Mesothelial cell of epicardium (in vitro differentiated cells): Measurements from ENCODE around the gene VAMP4. TPM values are rescaled to one million over a fixed set of nuclear protein-coding genes. Genes with fewer than 3 reads are reported as not detected.
A peak's percentile ranks its signal among the peaks of the same experiment; 100 is the strongest.

Source experiments
- DNase-seq, 2 experiments: peaks; one replicate each; pipeline ENCODE4 v3.0.0; 2021; ENCODE audit warnings: low spot score in 2 of 2; ENCODE audit not compliant: unreplicated experiment in 2 of 2
- H3K27ac Mint-ChIP-seq: 2 replicates; pipeline ENCODE4 v1.8.0; 2021; ENCODE audit warnings: mixed read lengths
- H3K27me3 Mint-ChIP-seq: 2 replicates; pipeline ENCODE4 v1.8.0; 2021; ENCODE audit warnings: low read depth, mixed read lengths
- H3K36me3 Mint-ChIP-seq: 2 replicates; pipeline ENCODE4 v1.8.0; 2021; ENCODE audit warnings: mixed read lengths
- H3K4me1 Mint-ChIP-seq: 2 replicates; pipeline ENCODE4 v1.8.0; 2021; ENCODE audit warnings: mixed read lengths
- H3K4me3 Mint-ChIP-seq: 2 replicates; pipeline ENCODE4 v1.8.0; 2021; ENCODE audit warnings: mild to moderate bottlenecking, moderate library complexity, mixed read lengths
- H3K9me3 Mint-ChIP-seq: 2 replicates; pipeline ENCODE4 v1.8.0; 2021; ENCODE audit warnings: mixed read lengths
- total RNA-seq: library from RNA; stranded (reverse); gene quantifications from 3 replicates; pipeline ENCODE4 v1.2.1, GENCODE V29; 2021
- TF ChIP-seq, protein P1 (sequence below): fragments of 200-600 bp; sonication (generic); IDR thresholded peaks from one replicate; pipeline ENCODE4 v1.5.0; 2021; ENCODE audit warnings: antibody characterized with exemption; ENCODE audit not compliant: unreplicated experiment

Gene VAMP4, protein sequence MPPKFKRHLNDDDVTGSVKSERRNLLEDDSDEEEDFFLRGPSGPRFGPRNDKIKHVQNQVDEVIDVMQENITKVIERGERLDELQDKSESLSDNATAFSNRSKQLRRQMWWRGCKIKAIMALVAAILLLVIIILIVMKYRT
- 8.1 to 8.5 TPM (median 8.4 TPM) in 3 replicates for total RNA-seq

DNA sequence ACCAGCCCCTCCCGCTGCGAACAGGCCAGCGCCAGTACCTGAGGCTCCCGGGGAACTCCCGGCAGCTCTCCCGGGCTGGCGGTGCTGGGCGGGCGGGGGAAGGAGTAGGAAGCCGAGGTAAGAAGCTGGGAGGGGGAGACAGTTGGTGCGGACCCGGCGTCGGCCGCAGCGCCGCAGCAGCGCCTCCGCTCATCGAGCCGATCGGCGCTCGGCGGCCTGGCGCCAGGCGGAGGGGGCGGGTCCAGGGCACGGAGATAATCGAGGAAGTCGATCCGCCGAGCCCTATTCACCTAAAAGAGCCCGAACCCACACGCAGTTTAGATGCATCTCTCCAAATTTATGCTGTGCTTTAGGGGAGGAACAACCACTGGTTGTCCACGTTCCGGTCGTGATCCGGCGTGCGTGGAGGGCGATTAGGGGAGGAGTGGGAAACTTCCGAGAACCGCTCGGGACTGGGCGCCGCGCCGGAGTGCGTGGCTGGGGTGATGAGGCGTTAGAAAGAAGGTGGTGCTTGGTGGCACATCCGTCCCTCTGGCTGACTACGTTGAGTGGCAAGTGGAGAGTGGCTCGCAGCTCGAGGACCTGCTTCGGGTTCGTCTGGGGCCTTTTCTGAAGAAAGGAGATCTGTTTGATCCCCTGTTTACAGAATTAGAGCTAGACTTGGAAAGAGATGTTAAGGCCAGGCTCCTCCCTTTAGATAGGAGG is at the start of gene VAMP4:
Gene VAMP4, minus strand, starts transcription at position 194 of the 705 bp plus-strand sequence. CDS start 3,651 bp downstream, outside the sequence.
- peaks cover 32% of the 10 kb centered on the region for H3K4me1 Mint-ChIP-seq
- DNase-seq: peak; percentile 78 to 84
- TF ChIP-seq, protein P1, sequence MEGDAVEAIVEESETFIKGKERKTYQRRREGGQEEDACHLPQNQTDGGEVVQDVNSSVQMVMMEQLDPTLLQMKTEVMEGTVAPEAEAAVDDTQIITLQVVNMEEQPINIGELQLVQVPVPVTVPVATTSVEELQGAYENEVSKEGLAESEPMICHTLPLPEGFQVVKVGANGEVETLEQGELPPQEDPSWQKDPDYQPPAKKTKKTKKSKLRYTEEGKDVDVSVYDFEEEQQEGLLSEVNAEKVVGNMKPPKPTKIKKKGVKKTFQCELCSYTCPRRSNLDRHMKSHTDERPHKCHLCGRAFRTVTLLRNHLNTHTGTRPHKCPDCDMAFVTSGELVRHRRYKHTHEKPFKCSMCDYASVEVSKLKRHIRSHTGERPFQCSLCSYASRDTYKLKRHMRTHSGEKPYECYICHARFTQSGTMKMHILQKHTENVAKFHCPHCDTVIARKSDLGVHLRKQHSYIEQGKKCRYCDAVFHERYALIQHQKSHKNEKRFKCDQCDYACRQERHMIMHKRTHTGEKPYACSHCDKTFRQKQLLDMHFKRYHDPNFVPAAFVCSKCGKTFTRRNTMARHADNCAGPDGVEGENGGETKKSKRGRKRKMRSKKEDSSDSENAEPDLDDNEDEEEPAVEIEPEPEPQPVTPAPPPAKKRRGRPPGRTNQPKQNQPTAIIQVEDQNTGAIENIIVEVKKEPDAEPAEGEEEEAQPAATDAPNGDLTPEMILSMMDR: no peak
- no peaks in the 10 kb centered on the region for H3K9me3 Mint-ChIP-seq
- H3K27me3 Mint-ChIP-seq: no peaks in the 10 kb centered on the region
- H3K27ac Mint-ChIP-seq: peak within 1 kb of the TSS; percentile 100
- peaks cover under 1% of the 10 kb centered on the region for H3K36me3 Mint-ChIP-seq
- peak within 1 kb of the TSS; percentile 100 for H3K4me3 Mint-ChIP-seq

DNA sequence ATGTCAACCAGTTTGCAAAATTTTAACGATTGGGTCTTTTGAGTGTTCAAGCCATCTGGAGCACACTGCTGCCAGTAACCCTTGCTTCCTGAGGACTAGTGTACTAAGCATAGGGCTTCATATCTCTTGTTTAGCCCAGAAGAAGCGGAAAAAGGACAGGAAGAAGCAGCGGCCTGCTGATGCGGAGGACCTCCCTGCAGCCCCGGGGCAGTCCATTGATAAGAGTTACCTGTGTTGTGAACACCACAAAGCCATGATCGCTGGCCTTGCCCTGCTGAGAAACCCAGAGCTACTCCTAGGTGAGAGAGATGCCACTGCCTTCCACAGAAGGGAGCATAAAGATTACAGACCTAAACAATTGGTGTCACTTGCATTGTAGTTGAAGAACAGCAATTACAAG is 48.5 kb upstream of the VAMP4 start:
- no peak overlapping the region for H3K27ac Mint-ChIP-seq

DNA sequence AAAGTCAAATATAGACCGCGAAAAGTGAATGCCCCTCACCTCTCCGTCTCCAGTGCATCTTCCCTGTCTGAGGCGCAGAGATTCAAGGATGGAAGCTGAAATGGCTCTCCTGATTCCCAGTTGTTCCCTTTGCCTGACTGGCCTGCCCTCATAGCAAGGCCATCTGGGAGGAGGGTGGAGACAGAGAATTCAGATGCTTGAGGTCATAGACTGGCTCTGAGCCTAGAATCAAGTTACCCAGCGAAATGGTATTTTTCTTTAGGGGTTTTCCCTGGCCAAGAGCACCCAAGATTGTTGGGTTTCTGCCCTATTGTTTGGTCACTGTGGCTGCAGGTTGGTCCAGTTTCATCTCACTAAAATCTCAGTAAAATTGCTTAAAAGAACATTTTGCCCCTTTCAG is 46.8 kb upstream of the VAMP4 start:
- DNase-seq: no peak
- TF ChIP-seq, protein P1: no peak
- Mint-ChIP-seq H3K4me1 (peaks cover 13% of the 10 kb centered on the region), H3K36me3 (peaks cover 40% of the 10 kb centered on the region), H3K27me3 (no peaks in the 10 kb centered on the region), H3K9me3 (no peaks in the 10 kb centered on the region), H3K4me3 (no peak overlapping the region), H3K27ac (no peak overlapping the region)

More for the DNA sequence above, 48.5 kb upstream of the VAMP4 start:
- Mint-ChIP-seq H3K4me1 (peaks cover 3% of the 10 kb centered on the region), H3K36me3 (peaks cover 46% of the 10 kb centered on the region), H3K4me3 (no peak overlapping the region), H3K9me3 (no peaks in the 10 kb centered on the region), H3K27me3 (no peaks in the 10 kb centered on the region)
- DNase-seq: no peak
- TF ChIP-seq, protein P1: no peak

DNA sequence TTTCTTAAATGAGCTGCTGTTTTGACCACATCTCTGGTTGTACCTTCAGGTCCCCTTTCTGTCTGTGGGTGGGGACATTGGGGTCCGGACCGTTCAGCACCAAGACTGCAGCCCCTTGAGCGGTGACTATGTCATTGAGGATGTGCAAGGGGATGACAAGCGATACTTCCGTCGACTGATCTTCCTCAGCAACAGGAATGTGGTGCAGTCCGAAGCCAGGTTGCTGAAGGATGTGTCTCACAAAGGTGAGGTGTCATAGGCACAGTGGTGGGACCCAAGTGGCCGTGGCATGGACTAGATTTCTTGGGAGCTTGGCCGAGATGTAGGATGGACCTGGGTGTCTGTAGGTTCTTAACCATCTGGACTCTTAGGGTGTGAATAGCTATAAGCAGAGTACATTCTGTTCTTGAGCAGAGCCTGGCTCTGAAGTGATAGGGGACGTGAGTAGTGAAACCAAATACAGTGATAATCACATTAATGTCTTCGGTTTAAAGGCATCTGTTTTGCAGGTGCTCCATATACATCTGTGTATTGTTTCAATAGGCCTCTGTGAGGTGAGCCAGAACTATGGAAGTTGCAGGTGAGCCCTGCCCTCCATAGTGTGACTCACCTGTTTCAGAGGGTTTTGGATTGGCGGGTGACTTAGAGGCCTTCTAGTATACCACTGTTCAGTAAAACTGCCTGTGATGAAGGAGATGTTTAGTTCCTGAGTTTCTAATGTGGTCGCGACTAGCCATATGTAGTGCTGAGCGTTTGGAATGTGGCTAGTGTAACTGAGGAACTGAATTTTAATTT is 46.0 kb upstream of the VAMP4 start:
- TF ChIP-seq, protein P1: no peak
- peaks cover 41% of the 10 kb centered on the region for H3K36me3 Mint-ChIP-seq
- no peaks in the 10 kb centered on the region for H3K9me3 Mint-ChIP-seq
- no peak overlapping the region for H3K4me3 Mint-ChIP-seq
- H3K27ac Mint-ChIP-seq: no peak overlapping the region
- peaks cover 21% of the 10 kb centered on the region for H3K4me1 Mint-ChIP-seq
- H3K27me3 Mint-ChIP-seq: no peaks in the 10 kb centered on the region
- no peak for DNase-seq

DNA sequence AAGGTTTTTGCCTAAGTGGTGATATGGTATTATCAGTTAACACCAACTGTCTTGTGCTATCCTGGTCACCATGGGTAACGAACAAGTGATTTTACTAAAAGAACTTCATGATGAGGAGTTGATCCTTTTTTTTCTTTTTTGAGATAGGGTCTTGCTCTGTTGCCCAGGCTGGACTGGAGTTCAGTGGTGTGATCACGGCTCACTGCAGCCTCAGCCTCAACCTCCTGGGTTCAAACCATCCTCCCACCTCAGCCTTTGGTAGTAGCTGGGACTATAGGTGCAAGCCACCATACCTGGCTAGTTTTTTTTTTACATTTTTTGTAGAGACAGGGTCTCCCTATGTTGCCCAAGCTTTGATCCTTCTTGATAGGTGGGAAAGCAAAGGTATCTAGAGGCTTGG is 44.7 kb upstream of the VAMP4 start:
- Mint-ChIP-seq H3K4me1 (peaks cover 32% of the 10 kb centered on the region), H3K4me3 (no peak overlapping the region), H3K9me3 (no peaks in the 10 kb centered on the region), H3K27ac (no peak overlapping the region), H3K27me3 (no peaks in the 10 kb centered on the region), H3K36me3 (peaks cover 35% of the 10 kb centered on the region)
- TF ChIP-seq, protein P1: no peak
- no peak for DNase-seq
